Fibroblast of skin of left quadriceps (primary cell): ENCODE results near the gene MTREX.
A peak's percentile ranks its signal among the peaks of the same experiment; 100 is the strongest.

Source experiments
- DNase-seq, 2 experiments: peaks; one replicate each; pipeline ENCODE4 v3.0.0-alpha.2; 2013; ENCODE audit warnings: low read depth in 2 of 2

Gene MTREX

DNA sequence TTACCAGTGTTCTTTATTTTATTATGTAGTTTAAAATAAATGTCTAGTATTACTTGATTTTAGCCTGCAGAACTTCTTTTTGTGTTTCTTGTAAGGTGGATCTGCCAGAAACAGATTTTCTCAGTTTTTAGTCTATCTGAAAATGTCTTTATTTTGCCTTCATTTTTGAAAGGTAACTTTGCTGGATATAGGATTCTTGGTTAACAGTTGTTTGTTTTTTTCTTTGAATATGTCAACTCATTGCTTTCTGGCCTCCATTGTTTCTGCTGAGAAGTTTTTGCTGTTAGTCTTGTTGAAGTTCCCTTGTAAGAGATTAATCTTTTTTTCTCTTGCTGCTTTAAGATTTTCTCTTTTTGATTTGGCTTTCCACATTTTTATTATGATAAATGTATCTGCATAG is 75.5 kb downstream of the MTREX start:
- DNase-seq = no peak

DNA sequence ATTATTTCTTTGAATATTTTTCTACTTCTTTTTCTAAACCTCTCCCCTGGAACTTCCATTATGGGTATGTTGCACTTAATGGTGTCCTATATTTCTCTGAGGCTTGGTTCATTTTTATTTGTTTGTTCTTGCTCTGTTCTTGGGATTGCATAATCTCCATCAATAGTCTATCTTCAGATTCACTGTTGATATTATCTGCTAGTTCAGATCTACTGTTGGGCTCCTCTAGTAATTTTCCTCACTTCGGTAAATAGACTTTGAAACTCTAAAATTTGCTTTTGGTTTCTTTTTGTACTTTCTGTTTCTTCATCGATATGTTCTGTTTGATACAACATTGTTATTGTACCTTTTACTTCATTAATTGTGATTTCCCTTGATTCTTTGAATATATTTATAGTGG is 76.3 kb downstream of the MTREX start:
- no peak for DNase-seq

DNA sequence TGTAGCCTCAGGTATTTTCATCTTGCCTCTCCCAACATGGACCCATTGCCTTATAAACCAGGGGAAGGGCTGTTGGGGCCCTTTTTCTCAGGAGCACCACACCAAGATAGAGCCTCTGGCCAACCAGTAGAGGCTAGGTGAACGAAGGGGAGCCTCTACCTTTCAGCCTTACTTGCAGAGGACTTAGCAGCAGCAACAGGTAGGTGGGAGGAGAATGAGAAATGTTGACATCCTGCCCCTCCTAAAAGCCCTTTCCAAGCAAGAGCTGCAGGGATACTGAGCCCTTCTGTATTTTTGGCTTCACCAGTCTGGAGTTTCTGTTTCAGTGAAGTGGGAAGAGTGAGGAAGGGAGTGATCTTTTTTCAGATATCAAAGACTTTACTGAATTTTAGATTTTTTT is 77.4 kb downstream of the MTREX start:
- no peak for DNase-seq

DNA sequence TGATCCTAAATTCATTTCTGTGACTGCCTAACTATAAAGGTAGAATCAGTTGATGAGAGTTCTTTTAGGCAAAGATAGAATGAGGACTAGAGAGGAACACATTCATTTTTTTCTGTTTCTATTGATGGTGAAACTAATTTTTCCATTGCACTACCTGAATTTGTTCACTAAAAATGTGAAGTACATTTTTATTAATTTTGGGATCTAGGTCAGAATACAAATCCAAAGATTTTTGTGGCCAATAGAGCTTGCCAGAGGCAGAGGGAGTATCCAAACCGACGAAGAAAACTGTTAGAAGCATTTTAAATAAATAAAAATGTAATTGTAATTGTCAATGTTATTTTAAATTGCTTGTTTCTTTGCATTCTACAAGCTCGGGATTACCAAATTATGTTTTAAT is 78.1 kb downstream of the MTREX start:
- no peak for DNase-seq

DNA sequence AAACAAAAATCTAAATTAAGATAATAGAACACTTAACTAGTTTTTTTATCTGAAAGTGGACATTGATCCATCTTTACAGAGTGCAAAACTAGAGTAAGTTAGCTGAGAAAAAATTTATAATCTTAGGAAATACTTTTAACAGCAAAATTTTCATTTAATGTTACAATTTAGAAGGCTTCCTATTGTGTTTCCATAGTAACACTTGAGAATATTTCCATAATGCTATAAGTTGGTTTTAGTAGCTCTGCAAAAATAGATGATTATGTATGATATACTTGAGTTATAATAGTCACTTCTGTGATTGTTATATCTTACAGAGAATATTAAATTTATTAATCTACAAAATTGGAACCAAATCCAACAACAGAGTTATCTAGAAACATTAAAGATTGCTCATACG is 78.6 kb downstream of the MTREX start:
- DNase-seq = no peak

DNA sequence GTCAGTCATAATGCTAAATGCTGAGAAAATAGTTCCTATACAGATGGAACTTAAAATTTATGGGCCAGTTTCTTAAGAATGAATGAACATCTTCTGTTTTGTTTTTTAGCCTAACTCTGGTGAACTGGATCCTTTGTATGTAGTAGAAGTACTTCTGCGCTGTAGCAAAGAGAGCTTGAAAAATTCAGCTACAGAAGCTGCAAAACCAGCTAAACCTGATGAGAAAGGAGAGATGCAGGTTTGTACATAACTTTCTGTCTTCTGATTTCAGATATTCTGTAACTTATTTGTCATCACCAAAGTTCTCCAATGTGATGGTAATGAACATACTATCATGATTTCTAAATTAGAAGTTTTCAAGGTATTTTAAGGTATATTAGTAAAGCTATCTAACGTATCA is 80.1 kb downstream of the MTREX start:
- no peak for DNase-seq

DNA sequence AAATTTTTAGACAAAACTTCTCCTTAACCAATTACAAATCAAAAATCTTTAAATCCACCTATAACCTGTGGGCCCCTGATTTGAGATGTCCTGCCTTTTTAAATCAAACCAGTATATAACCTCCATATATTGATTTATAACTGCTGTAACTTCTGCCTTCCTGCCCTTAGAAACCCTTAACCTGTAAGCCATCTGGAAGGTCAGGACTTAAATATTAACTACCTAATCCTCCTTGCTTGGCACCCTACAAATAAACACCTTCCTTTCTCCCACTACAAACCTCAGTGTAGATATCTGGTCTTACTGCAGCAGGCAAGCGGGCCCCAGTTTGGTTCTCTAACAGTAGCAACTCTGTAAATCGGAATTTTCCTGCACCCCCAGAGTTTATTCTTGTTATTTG is 83.9 kb downstream of the MTREX start:
- DNase-seq = no peak

DNA sequence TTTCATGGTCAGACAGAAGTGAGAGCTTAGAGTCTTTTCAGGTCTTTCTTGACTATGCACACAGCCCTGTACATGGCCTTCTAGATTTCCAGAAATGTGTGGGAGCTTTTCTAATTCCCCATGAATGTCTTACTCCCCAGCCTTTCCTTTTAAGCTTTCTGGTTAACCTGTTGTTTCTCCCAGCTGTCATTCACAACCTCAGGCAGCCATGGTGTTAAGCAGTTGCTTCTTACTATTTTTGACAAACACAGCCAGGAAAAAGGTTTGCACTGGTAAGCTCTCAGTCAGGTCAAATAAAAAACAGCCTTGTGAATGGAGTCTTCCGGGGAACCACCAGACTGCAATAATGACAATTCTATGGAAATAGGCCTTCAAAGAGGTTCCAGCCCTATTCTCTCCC is 84.9 kb downstream of the MTREX start:
- DNase-seq = no peak

DNA sequence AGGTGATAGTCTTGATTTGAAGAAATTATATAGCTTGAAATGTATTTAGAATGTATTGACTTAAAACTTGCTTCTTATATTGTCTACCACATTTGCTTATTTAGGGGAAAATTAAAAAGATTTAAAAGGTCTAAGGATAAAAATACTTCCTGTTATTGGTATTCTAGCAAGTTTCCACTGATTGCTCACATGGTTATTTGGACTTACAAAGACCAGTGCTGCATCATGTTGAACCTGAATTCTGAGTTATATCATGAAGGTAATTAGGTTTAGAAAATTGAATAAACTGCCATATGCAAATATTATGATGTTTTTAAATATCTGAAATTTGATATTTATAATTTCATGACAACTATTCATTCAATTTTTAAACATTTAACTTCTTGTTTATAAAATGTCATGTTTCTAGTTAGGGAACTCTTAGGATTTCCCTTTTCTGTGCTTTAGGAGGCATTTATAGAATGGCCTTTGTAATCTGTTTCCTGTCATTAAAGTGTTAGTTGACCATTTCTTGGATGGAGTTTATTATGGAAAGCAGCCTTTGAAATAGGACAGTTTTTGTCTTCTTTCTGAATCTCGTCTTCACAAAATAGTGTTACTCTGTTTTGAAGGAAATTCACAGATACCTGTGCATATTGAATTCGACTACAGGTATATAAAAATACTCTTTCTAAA is 85.8 kb downstream of the MTREX start:
- no peak for DNase-seq

DNA sequence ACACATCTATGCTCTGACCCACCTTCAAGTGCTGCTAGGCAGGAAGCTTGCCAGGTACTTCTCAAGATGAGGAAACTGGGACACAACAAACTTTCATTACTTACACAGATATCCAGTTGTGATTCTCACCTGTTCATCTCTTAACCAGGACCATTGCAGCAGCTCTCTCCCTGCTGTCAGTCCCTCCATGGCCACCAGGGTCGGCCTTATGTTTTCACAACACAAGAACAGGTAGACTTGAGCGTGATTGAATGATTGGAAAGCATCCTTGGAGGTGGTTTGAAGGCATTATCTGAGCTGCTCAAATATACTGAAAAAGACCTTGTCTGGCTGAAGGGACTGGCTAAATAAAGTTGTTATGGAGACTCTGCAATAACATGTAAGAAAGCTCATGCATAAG is 94.4 kb downstream of the MTREX start:
- DNase-seq = no peak

DNA sequence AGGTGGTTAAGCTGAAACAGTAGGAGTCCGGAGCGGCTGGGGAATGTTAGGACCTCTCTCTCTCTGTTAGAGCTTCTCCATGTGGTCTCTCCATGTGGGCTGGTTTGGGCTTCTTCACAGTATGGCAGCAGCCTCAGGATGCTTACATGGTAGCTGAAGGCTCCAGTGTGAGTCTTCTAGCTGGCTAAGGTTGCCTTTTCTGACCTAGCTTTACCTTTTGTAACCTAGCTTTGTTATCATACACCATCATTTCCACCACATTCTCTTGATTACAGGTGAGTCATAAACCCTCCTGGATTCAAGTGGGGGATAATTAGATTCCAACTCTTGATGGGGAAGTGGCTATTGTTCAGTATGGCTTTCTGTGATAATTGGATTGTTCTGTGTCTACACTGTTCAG is 98.5 kb downstream of the MTREX start:
- DNase-seq = no peak

DNA sequence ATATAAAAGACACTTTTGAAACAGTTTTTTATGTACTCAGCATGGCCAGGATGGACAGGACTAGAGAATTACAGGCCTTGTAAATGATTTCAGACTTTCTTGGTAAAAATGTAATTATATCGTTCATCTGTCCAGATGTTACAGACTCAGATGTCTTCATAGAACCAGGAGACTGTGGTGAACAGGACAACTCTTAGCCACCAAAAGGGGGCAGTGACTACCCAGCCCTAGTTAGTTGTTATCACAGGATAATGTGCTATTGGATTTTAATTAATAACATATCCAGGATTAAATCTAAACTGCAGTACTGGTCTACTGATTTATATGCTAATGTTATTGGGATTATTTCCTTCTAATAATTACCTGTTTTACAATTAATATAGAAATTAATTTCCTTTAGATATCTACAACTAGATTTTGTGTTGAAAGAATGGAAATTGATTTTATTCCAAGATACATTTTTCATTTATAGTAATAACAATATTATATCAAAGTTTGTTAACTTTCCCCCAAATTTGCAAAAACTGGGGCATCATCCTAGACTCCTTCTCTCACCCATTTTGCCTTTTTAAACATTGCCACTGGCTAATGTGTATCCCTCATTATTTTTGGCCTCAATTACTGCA is 99.4 kb downstream of the MTREX start:
- DNase-seq = peak; percentile 46

DNA sequence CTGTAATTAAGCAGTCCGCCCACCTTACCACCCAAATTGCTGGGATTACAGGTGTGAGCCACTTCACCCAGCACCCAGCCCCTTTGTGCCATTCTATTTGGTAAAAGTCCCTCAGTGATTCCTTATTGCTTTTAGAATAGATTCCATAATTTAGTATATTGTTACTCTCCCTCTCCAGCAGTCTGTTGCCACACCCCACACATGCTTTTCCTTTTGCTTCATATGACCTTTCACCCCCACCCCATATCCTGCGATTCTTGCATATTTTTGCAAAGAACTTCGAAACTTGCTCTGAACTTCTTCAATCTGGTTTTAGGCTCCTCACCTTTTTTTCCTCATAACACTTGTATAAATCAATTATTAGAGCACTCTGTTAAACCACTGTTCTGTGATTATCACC is 100.2 kb downstream of the MTREX start:
- DNase-seq = no peak

DNA sequence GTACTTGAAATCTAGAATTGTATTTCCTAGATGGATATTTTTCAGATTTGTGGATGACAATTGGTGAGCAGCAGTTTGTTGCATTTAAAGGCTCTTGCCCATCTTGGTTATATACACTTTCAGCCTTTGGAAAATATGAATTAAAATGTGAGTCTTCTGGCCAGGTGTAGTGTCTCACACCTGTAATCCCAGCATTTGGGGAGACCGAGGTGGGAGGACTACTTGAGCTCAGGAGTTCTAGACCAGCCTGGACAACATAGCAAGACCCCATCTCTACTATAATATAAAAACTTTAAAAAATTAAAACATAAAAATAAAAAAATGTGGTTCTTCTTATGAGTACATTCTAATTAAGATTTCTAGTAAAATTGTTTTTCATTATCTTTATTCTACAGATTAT is 102.0 kb downstream of the MTREX start:
- no peak for DNase-seq

DNA sequence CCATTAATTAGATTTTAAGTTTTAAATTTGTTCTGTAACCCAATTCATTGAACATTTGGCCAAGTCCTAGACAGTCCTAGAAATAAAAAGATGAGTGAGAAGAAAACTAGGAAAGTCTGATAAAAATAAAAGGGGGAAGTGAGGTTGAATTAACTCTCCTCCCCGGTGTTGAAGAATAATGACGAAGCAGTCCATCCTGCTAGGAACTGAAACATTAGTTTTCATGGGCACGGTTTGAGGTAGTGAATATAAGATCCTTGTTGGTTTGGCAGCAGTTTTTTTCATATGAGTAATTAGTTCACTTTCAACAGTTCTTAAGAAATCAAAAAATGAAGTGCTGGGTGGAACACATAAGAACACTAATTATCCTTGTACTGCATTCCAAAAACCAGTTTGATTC is 103.1 kb downstream of the MTREX start:
- no peak for DNase-seq

DNA sequence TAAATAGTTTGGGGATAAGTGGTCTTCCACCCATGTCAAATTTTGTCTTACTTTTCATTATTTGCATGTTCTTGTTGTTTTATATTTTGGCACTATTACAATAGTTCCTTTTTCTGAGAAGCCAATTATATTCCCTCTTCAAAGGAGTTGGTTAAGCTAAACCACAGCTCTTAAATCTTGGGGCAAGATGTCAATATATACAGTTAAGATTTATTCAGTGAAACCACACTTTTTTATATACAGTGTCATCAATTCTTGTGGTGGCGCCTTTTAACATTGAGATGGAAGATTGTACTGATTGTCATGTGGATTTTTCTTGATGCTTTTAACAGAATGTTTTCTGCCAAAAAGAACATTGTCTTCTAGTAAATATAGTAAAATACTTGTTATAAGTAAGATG is 104.1 kb downstream of the MTREX start:
- DNase-seq = peak in 1 of 2 experiments; percentile 8

DNA sequence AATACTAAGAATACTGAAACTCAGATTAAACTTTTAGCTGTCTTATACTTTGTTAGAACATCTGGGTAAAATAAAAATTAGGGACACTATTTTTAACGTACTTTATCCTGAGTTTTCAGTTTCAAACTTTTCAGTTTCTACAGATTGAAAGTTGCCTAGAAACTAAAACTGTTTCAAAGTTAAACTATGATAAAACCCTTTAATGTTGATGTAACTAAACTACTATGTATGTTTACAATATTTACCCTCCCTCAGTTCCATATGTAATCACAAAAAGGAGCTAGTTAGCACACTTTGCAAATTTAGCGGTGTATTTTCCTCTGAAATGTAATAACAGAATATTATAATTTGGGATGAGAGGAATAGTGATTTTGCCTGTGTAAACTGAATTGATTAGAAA is 105.9 kb downstream of the MTREX start:
- no peak for DNase-seq

DNA sequence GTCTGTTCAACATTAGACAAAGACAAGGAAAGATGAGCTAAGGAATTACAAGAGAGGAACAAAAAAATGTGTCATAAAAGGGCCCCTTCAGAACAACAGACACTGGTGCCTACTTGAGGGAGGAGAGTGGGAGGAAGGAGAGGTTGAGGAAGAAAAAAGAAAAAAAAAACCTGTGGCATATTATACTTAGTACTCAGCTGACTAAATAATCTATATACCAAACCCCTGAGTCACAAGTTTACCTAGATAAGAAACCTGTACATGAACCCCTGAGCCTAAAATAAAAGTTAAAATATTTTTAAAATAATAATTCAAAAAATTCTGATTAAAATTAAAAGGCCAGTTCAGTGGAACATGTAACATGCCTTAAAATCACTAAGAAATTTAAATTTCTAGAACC is 107.3 kb downstream of the MTREX start:
- DNase-seq = no peak

DNA sequence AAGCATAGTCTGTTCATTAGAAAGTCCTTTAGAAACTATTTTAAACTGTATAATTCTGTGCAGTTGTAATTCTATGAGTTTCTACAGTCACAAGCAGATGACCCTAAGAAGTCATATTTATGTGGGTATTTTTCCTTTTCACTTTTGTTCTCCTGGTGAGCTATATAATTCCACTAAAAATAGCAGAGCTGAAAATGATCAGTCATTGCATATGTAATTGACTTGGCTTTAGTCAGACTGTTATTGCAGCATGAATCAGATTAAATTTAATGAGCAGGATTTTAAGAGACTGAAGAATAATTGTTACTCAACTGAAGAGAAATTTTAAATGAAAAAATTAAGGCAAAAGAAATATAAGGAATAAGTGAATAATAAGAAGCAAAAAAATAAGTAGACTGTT is 108.5 kb downstream of the MTREX start:
- no peak for DNase-seq

DNA sequence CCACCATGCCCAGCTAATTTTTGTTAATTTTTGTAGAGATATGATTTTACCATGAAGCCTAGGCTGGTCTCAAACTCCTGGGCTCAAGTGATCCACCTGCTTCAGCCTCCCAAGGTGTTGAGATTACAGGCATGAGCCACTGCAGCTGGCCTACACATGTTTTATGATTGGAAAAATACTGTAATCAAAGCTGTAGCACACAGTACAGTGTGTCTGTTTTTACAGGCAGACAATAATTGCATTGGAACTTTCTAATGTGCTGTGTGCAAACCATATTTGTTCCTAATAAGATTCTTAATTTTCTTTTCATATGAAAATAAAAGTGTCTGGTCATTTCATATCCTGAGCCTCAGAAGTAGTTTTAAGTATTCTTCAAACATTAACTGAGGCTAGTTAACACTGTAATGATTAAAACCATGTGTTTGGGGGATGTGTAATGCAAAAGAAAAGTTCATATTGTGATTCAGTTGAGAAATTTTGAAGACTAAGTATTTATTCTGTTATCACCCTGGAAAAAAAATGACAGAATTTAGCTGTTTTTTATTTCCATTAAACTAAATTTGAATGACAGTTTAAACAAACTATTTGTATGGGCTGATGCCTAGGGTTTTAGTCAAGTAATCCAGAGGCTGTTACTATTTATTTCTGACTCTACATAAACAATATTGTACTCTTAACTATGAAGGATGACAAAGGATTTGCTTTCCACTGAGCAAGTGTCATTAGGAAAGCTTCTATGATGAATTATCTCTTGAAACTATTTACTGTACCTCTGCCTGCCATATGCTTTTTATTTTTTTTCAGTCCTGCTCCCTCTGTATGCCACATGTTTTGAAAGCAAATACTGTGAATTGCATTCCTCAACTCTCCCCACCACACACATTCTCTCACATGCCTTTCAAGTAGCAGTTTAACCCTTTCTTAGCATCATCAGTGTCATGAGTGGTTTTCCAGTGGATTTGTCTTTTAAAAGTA is 111.5 kb downstream of the MTREX start:
- DNase-seq = peak; percentile 91 to 92

DNA sequence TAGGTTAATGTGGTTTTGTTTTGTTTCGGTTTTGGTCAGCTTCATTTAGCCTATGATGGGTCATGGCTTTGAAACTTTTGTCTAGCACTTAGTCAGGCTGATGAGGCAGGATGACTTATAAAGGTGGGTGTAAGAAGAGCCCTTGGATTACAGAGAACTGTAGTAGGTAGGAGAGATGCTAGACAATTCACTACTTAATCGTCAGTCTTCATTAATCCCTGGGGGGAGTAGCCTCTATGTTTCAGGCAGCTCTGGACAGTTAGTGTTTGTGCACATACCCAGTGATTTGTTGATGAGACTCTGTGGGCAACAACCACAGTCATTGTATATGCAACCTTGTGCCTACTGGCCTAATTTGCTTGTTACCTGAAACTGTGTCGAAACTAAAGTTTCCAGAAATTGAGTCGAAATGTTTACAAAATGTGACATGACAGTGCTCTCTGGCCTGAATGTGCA is 113.3 kb downstream of the MTREX start:
- no peak for DNase-seq

DNA sequence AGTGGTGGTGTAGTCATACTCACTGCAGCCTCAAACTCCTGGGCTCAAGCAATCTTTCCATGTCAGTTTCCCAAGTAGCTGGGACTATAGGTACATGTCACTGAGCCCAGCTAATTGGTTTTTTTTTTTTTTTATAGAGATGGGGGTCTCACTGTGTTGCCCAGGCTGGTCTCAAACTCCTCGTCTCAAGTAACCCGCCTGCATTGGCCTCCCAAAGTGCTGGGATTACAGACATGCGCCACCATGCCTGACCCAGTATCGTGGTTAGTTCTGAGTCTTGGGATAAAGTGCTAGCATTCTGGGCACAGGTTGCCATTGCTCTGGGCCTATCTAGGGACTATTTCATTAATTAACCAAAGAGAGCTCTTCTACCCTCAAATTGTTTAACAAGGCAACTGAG is 118.7 kb downstream of the MTREX start:
- DNase-seq = no peak

DNA sequence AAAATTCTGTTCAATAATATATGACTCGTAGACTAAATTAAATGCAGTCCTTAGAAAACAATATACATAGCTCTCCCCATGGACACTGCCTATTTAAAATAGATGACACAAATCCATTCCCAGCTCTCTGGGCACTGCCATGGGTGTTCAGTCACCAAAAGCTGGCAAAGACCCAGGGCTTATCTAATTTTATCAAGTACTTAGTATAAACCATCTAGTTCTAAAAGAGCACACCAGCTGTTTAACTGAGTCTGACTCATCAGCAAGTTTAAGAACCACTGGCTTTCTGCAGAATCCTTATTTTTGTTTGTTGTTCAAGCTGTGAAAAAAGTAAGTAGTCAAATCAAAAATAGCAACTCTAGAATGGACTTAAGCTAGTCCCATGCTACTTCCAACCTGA is 119.4 kb downstream of the MTREX start:
- no peak for DNase-seq
